OCI-M2 (cell line): ENCODE measurements around the gene PRKN.

Experiments used
- DNase-seq: peaks from one replicate; lab custom pipeline; 2025; ENCODE audit not compliant: unreplicated experiment; lab: John Stamatoyannopoulos, UW

PRKN gene

DNA sequence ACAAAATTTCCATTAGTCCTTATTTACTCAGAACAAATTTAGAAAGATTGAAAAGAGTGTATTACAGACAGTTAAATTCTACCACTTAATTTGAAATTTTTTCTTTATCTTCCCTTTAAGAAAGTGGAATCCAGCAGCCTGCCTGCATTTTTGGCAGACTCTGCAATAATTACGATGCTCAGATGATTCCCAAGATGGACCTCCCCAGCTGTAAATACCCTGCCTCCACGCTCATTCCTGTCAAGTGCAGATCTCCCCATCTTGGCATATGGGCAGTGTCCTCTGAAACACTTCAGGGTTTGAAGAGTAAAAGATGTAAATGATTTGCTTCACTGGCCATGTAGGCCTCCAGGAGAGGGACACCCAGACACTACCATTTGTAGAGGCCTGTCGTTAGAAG lies 471.2 kb downstream of the PRKN start:
- no peak for DNase-seq

DNA sequence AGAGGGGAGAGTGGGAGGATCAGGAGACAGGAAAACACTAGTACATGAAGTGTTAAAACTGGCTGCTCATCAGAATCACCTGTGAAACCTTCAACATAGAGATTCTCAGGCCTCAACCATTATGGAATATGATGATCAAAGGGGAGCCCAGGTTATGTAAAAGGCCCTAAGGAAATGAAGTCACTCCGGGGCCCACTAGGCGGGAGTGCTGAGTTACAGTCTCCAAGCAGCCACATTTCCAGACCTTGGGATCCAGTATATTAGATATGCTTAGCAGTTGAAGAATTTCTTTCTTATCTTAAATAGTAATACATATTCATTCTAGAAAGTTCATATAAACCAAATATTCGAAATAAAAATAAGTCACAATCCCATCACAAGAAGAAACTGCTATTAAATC lies 476.3 kb downstream of the PRKN start:
- no peak for DNase-seq

DNA sequence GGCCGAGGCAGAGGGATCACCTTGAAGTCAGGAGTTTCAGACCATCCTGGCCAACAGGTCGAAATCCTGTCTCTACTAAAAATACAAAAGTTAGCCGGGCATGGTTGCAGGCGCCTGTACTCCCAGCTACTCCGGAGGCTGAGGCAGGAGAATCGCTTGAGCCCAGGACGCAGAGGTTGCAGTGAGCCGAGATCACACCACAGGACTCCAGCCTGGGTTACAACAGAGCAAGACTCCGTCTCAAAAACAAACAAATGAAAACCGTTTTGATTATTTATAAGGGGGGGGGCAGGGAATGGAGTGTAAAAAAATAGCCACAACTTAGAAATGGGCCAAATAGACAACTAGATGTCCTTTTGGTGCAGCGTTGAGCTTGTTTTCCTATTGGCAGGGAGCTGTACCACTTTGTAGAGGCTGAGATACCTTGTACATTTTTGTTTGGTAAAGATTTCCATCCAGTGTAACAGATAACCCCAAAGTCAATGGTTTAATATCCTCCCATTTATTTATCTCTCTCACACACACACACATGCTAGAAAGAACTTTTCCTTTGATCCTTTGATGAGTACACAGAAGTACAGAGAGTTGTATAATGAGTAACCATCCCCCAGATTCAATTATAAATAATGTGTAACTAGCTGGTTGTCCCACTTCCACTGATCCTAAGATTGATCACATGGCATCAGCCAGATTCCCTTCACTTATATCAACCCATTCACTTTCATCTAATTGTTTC lies 477.5 kb downstream of the PRKN start:
- no peak for DNase-seq

DNA sequence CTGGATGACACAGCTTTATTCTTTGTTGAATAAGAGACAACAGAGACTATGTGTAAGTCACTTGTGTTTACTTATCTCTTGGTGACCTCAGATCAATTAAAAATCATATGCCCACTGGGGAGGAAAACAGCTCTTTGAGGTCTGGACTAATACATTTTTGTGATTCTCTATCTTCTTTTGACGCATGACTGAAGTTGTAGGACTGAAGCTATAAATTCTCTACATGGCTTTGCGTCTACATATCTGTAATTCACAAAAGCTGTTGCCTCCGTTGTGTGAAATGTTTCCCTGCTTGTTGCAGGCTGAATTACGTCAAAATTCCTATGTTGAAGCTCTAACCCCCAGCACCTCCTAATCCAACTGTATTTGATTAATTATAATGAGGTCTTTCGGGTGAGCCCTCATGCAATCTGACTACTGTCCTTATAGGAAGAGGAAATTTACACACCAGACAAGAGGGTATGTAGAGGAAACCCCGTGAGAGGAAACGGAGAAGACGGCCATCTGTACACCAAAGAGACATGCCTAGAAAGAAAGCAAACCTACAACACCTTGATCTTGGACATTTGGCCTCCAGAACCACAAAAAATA lies 481.6 kb downstream of the PRKN start:
- DNase-seq = no peak

DNA sequence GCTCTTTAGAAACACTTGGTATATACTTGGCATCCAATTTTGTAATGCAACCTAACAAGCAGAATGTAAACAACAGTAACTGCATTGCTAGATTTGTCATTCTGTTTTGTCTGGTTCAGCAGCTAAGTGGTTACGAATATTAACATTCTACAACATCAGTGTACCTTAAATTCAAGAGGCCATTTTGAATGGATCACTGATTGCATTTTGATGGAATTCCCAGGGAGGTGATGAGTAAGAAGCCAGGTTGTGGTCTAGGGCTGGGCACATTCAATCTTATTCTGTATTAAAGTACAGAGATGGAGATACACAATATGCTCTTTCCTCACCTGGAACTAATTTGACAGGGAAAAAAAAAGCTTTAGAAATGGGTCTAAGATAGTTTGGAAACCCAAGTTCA lies 483.5 kb downstream of the PRKN start:
- no peak for DNase-seq

DNA sequence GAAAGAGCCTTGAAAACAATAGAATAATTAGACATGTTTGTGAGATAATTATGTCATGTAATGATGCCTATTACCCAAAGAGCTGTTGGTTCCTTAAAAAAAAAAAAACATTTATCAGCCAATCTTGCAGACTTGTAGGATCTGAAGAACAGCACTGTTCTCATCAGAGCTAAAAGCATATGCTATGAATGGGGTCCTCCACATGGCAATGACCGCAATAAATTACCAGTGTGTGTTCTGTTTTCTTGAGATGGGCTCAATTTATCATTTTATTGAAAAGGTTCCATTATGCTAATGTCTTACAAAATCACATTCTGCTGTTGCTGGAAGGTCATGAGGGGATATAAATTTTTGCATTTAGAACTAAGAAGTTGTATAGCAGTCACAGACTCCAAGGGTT lies 484.7 kb downstream of the PRKN start:
- no peak for DNase-seq

DNA sequence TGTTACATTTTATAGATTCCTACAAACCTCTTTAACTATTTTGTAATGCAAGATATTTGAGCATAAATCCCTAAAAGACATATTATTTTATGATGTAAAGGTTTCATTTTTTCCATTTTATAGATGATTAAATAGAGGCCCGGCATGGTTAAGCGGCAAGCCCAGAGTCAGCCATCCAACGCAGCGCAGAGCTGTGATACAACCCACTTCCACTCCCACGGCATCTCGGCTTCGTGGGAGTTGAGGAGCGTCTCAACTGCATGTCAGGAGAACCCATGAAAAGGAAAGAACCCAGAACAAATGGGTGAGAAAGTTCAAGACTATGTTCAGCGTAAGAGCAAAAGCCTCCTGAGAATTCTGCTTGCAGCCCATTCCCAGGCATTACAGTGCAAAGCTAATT lies 488.2 kb downstream of the PRKN start:
- no peak for DNase-seq

DNA sequence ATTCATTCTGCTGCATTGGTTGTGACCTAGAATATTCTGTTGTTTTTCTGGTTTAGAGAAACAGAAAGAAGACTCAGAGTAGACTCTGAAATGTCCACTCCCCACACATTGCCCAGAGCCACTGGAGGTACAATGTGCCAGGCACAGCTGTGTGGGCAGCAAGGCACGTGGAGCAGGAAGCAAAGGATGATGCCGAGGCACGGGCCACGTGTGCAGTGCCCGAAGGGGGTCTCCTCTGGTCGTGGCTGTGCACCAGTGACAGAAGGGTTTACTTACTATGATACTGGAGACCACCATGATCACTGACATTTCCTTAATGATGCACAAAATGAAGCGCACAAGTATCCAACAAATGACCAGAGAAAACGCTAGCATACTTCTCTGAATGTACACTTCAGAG lies 488.9 kb downstream of the PRKN start:
- no peak for DNase-seq

DNA sequence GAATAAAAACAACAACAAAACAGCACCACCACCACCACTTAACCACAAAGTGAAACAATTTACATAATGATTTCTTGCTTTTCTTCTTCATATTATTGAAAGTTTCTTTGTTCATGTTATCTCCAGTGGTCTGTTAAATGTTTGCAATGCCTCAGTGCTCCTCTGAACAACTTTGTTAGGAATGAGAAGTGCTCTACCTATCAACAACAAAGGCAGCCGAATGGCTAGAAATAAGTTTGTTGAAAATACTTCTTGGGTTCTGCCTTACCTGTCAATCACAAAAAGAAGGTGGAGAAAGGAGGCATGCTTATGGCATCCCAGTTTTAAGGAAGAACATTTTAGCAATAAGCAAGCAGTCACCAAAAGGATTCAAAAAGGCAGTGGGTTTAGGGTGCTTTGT lies 490.2 kb downstream of the PRKN start:
- DNase-seq = no peak

DNA sequence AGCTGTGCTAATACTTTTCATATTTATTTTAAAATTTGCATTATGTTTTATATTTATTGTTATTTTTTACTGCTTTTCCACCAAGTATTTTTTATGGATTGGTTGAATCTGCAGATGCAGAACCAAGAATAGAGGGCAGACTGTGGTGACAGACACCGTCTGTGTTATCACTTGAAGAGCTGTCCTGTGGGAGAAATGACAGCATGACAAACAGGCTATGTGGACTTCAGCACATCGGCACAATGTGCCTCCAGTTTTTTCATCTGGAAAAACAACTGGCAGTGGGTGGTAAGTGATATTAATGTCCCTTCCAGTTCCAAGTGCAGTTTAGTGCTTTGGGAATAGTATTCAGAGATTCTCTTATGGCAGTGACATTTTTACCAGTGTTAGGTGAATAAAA lies 492.9 kb downstream of the PRKN start:
- DNase-seq = no peak

DNA sequence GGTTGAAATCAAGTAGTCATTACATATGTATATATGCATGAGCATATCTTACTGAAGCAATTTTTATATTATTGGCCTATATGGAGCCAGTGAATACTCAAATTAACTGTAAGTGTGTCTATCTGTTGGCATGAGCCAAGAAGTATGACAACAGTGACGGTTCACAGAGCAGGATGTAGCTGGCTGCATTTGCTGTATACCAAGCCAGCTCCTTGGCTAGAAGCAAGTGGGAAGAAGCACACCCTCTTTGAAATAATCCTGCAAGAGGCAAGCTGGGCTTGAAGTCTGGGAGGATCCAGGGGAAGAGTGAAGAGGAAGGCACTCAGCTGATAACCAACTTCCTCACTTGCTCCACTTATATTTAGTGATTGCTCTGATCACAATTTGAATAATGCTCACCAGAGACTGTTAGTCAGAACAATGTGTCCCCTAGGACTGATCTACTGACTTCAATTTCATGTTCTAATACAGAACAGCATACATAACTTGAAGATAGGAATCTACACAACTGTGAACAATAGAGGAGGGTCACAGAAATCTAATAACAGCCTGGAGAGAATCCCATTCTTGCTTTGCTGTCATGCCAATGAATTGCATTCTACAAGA lies 497.3 kb downstream of the PRKN start:
- DNase-seq = no peak

DNA sequence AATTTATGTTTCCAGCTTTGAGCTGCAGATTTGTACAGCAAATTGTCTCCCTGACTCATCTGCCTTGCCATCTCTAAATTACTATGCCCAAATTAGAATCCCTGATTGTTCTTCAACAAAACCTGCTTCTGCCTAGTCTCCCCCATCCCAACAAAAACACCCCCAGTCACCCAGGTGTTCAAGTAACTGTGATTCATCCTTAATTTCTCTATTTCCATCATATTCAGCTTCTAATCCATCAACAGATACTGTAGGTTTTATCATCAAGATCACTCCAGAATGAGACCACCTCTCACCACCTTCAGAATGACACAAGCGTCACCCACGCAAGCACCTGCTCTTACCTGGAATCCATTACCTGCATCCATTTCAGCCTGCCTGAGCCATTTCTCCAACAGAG lies 498.5 kb downstream of the PRKN start:
- DNase-seq = no peak

DNA sequence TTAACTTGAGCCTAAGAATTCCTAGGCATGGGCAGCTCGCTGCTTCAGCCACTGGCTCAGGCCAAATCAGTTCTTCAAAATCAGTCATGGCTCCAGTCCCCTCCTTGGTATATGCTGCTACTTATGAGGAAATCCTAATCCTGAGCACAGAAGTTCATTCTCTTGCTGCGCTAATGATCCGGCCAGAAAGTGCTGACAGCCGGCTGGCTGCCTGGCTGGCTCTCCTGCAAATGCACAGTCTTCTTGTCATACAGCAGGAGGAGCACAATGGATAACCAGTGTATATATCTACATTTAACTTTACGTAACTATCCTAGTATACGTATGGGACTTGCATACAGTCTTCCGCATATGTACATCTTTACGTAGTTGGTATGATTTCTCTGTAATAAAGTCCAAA lies 500.8 kb downstream of the PRKN start:
- DNase-seq = no peak

DNA sequence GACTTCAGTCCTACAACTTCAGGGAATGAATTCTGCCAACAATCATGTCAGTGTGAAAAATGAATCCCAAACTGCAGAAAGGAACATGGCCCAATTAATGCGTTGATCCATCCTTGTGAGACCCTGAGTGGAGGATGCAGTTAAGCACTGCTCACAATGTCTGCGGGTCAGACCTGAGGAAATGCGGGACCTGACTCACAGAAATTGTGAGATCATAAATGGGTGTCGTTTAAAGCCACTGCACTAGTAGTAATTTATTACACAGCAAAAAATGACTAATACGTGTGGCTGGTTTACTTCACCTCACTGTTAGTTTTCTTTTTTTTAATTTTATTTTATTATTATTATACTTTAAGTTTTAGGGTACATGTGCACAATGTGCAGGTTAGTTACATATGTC lies 505.0 kb downstream of the PRKN start:
- no peak for DNase-seq

DNA sequence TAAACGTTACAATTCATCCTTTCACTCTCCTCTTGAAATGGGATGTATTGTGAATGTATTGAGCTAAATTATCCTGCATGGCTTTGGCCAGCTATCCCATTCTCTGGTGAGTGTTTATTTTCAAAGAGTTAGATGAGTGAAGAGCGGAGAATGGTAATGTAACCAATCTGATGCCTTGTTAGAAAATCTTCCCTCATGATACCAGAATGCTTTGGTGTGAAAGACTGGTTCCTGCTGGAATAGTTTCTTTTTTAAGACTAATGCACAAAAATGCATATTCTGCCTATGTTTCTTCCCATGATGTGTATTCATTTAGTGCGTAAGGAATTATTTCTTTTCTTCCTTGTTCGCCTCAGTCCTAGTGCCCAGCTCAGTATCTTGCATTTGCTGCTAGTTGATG lies 506.7 kb downstream of the PRKN start:
- no peak for DNase-seq

DNA sequence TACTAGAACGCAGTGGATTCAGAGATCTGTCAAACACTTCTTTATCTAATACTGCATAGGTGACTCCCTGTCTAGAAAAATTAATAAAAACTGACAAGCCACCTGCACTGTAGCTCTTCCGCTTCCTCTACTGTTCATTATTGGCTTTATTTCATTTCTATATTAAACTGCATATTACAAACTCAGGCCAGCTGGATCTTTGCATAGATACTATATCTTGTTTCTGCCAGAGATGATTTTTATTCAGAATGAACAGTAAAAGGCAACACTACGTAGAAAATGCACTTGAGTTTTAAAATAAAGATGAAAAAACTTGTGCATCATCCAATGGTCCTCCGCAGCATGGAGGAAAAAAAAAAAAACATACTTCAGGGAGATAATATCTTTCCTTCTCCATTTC lies 508.3 kb downstream of the PRKN start:
- DNase-seq = no peak

DNA sequence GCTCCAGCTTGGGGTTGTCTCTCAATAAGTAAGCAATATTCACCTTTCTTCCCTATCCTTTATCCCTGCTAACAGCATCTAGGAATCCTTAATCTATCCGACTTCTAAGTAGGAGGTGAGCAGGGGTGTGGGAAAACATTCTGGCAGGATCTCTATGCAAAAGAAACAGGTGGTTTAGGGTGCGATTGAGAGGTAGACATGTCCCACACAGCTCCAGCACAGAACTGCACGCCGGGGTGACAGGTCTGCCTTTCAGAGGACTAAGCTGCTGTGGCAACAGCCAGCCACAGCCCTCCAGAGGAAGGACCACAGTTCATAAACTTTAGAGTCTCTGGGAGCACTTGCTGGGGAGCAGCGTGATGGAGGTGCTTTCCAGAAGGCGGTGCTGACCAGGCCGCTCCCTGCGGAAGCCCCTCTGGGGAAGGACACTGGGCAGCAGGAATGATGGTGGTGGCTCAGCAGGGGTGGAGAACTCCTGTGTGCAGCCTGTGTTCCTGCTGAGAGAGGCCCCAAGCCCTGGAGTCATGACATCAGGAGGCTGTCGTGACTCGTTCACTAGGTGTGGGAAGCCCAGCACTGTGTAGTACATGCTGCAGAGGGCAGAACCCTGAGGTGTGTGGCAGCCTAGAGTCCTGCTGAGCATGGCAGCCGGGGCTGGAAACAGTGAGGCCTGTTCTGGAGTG lies 509.6 kb downstream of the PRKN start:
- DNase-seq = no peak

DNA sequence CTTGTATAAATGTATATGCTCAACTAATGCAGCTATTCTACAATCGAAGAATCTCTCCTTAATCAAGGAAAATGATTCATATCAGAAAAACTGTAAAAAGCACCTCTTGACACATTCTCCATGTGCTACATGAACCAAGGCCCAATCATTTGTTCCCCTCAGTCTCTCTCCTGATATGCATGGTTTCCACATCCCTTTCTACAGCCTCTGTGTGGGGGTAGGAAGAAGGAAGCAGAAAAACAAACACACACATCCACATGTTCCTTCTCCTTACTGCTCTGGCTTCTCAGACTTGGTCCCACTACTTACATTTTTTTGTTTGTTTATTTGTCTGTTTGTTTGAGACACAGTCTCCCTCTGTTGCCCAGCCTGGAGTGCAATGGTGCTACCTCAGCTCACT lies 510.5 kb downstream of the PRKN start:
- no peak for DNase-seq

DNA sequence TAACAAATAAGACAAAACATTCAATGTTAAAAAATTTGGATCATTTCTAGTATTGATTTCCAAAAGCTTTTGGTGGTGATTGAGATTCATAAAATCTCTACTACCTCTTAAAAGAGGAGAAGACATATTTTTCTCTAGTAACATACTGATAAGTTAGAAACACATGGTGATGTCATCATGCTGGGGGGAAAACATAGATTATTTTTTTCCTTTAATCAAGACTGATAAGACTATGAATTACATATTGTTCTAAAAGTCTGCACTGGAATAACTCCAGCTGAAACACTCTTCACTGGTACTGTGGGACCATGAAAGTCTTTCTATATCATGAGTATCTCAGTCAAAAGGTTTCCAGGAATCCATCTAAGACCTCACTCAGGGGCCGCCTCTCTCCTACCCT lies 515.8 kb downstream of the PRKN start:
- DNase-seq = no peak

DNA sequence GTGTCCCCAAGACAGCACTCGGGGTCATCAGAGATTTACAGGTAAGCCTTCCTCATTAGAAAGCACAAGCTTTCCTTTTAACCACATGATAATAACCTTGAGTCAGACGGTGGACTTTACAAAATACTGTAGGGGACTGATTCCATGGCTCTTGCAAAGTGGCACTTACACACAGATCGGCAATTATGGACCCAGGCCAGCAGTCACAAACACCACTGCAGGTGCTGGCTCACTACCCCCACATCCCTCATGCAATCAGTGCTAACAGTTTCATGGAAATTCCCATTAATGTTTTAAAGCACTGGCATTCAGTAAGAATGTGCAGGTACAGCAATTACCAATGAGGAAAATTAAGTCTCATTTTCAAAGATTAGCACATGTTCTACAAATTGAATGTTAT lies 516.5 kb downstream of the PRKN start:
- DNase-seq = no peak

DNA sequence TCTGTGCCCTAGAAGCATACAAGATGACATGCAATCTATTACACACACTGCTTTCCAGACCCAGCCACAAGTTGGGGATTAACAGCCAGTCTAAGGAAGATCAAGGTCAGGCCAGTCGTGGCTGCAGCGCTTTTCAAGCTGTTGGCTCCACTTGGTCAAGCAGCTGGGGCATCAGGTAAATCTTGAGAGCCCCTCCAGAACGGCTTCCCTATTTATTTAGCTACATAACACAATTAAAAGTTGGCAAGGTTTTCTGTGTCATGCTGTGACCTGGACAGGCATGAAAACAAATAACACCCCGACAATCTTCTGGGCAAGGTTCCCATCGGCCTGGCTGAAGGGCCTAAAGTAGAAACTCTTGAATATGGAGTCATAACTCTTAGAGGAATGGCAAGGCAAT lies 524.3 kb downstream of the PRKN start:
- no peak for DNase-seq
